HepG2 (cell line): ENCODE measurements around the gene METTL23. TPM values are rescaled to one million over a fixed set of nuclear protein-coding genes. Genes with fewer than 3 reads are reported as not detected.
A peak's percentile ranks its signal among the peaks of the same experiment; 100 is the strongest.

ENCODE experiments used
- CEBPZ ChIP-seq: IDR thresholded peaks from 2 replicates; pipeline ENCODE4 v1.6.1; 2012; ENCODE audit warnings: low read length, improper control_type of control experiment
- HOXA5 ChIP-seq: sonication (generic); formaldehyde crosslinking; IDR thresholded peaks from 2 replicates; pipeline ENCODE4 v1.4.0; 2020; ENCODE audit warnings: missing genetic modification reagents
- PAXIP1 ChIP-seq: sonication (generic); formaldehyde crosslinking; conservative IDR thresholded peaks from 2 replicates; pipeline ENCODE4 v1.4.0; 2020; ENCODE audit warnings: mild to moderate bottlenecking, missing genetic modification reagents, moderate library complexity
- PCBP2 ChIP-seq: fragments of 200-400 bp; formaldehyde crosslinking; optimal IDR thresholded peaks from 2 replicates; pipeline ENCODE3; 2018; ENCODE audit warnings: low read length, low read depth; ENCODE audit not compliant: poor library complexity, severe bottlenecking
- SCMH1 ChIP-seq: sonication (generic); formaldehyde crosslinking; IDR thresholded peaks from 2 replicates; pipeline ENCODE4 v1.9.0; 2021; ENCODE audit warnings: missing genetic modification reagents, mild to moderate bottlenecking, borderline replicate concordance
- SMARCC2 ChIP-seq: fragments of 450-650 bp; IDR thresholded peaks from 2 replicates; pipeline ENCODE4 v1.6.1; 2017; ENCODE audit warnings: antibody characterized with exemption, mild to moderate bottlenecking
- THRA ChIP-seq: sonication (generic); formaldehyde crosslinking; IDR thresholded peaks from 2 replicates; pipeline ENCODE4 v1.4.0; 2020; ENCODE audit warnings: missing genetic modification reagents, borderline replicate concordance
- YY1 ChIP-seq: IDR thresholded peaks from 2 replicates; pipeline ENCODE4 v1.6.1; 2011; ENCODE audit warnings: low read length, low read depth, moderate library complexity, mild to moderate bottlenecking; ENCODE audit not compliant: insufficient read depth, insufficient replicate concordance
- ZNF276 ChIP-seq: sonication (generic); formaldehyde crosslinking; IDR thresholded peaks from 2 replicates; pipeline ENCODE4 v1.4.0; 2020; ENCODE audit warnings: mild to moderate bottlenecking, low read depth, missing genetic modification reagents
- ZNF432 ChIP-seq: sonication (generic); formaldehyde crosslinking; IDR thresholded peaks from 2 replicates; pipeline ENCODE4 v1.5.0; 2020; ENCODE audit warnings: missing genetic modification reagents, mild to moderate bottlenecking, borderline replicate concordance
- ZNF512 ChIP-seq: sonication (generic); formaldehyde crosslinking; IDR thresholded peaks from 2 replicates; pipeline ENCODE4 v1.4.0; 2020; ENCODE audit warnings: mild to moderate bottlenecking, missing genetic modification reagents
- polyA plus RNA-seq, 8 experiments: library from polyadenylated mRNA; depleted of rRNA in 3 of 8; stranded (reverse) in 7 of 8; unstranded in 1 of 8; fragments of >200 nt; fragmentation: Illumina TruSeq in 4 of 8; extraction: Trizol in 4 of 8; gene quantifications; 2 replicates each; pipeline versions ENCODE4 v1.2.1 to v1.2.3, GENCODE V29; 2011 to 2016; ENCODE audit warnings: low read depth in 4 of 8, missing spikeins in 1 of 8, mixed read lengths in 1 of 8; ENCODE audit not compliant: insufficient read depth in 1 of 8
- total RNA-seq, 5 experiments: library from RNA; depleted of rRNA; stranded (reverse); fragments of >200 nt; fragmentation: Illumina TruSeq; extraction: Trizol; gene quantifications; 2 replicates each; pipeline ENCODE4 v1.2.3, GENCODE V29; 2016; ENCODE audit warnings: low read depth in 1 of 5

METTL23 gene
- total and polyA plus RNA-seq, 2 of the 13 experiments (the other 11 are each of a cell fraction or from before 2014, with no cell fraction given), result 39.9 to 104 TPM

- TF ChIP-seq ZNF512 (no peak), PCBP2 (no peak), SCMH1 (no peak), CEBPZ (no peak), HOXA5 (0 out of 2 replicates have a peak, but pooled peaks have one; percentile 5), THRA (CRISPR knock-in tag) (peak; percentile 92; the same call in 1 of the 2 replicates), ZNF276 (CRISPR knock-in tag) (no peak), PAXIP1 (peak; percentile 95), ZNF432 (CRISPR knock-in tag) (no peak), SMARCC2 (0 out of 2 replicates have a peak, but pooled peaks have one; percentile 15), YY1 (no peak)
Measured at GRCh38 chr17:76691379-76692191, 35.1 kb upstream of the METTL23 start (continued).
